ENCODE data around the gene CDCA4. TPM values are rescaled to one million over a fixed set of nuclear protein-coding genes. Genes with fewer than 3 reads are reported as not detected.

The CDCA4 gene
- total and polyA plus RNA-seq, 2 experiments from 2014 or later = 34.5 to 47.7 TPM

GRCh38 chr14:104979758-104980610 is 40.9 kb downstream of the CDCA4 start:
- no peaks in the 10 kb centered on the region for H3K9me3 ChIP-seq (ENCODE audit: low read depth)
- peak in 1 of 2 donors; percentile 38 for DNase-seq (ENCODE audit: low read depth in 1 of 2, low spot score in 1 of 2)
- peaks cover 4% of the 10 kb centered on the region for H3K4me1 ChIP-seq (ENCODE audit: low read depth)
- peaks cover 38% of the 10 kb centered on the region for H3K27me3 ChIP-seq
- H3K27ac ChIP-seq = no peak overlapping the region
- TF ChIP-seq CTCF (IDR thresholded peaks at IDR 0.05; ENCODE audit: low read depth, low read length) = no peak
- H3K36me3 ChIP-seq = no peaks in the 10 kb centered on the region
- H3K4me3 ChIP-seq = no peak overlapping the region

GRCh38 chr14:104978746-104979691 is 41.9 kb downstream of the CDCA4 start:
- Histone ChIP-seq H3K4me3 (peak overlapping the region; percentile 27), H3K4me1 (ENCODE audit: low read depth) (peaks cover 4% of the 10 kb centered on the region), H3K36me3 (no peaks in the 10 kb centered on the region), H3K9me3 (ENCODE audit: low read depth) (no peaks in the 10 kb centered on the region), H3K27me3 (peaks cover 38% of the 10 kb centered on the region), H3K27ac (no peak overlapping the region)
- DNase-seq (ENCODE audit: low read depth in 1 of 2, low spot score in 1 of 2) = no peak
- no peak for TF ChIP-seq CTCF (IDR thresholded peaks at IDR 0.05; ENCODE audit: low read depth, low read length)

- DNase-seq (ENCODE audit: low read depth in 1 of 2, low spot score in 1 of 2) = peak; percentile 79 to 95
- TF ChIP-seq CTCF (IDR thresholded peaks at IDR 0.05; ENCODE audit: low read depth, low read length) = no peak
- Histone ChIP-seq H3K36me3 (no peaks in the 10 kb centered on the region), H3K4me1 (ENCODE audit: low read depth) (peaks cover 4% of the 10 kb centered on the region), H3K9me3 (ENCODE audit: low read depth) (no peaks in the 10 kb centered on the region), H3K27ac (no peak within 1 kb of the TSS), H3K27me3 (peaks cover 38% of the 10 kb centered on the region), H3K4me3 (peak within 1 kb of the TSS; percentile 88)
These were observed 42.9 kb downstream of the CDCA4 start, which contains the start of gene AHNAK2 for GRCh38 chr14:104977681-104978653. Gene AHNAK2 (minus strand): TSS chr14:104978374. CDS start chr14:104978237, 137 bp downstream.

GRCh38 chr14:104977008-104977680 is 43.7 kb downstream of the CDCA4 start:
- Histone ChIP-seq H3K27me3 (peaks cover 38% of the 10 kb centered on the region), H3K36me3 (no peaks in the 10 kb centered on the region), H3K4me3 (peak overlapping the region; percentile 88), H3K27ac (no peak overlapping the region), H3K4me1 (ENCODE audit: low read depth) (peaks cover 4% of the 10 kb centered on the region), H3K9me3 (ENCODE audit: low read depth) (no peaks in the 10 kb centered on the region)
- no peak for DNase-seq (ENCODE audit: low read depth in 1 of 2, low spot score in 1 of 2)
- TF ChIP-seq CTCF (IDR thresholded peaks at IDR 0.05; ENCODE audit: low read depth, low read length) = no peak

All from cardiac muscle cell (in vitro differentiated cells and primary cell).